GM12892 (cell line): ENCODE results near the gene ANKRD36C.
"Not testable (repeated sequence)": the region's sequence is repeated elsewhere in the genome, so short reads cannot be mapped to it uniquely, and the experiment has no call there.

ENCODE experiments used
- POLR2A ChIP-seq: IDR thresholded peaks from 2 replicates; pipeline ENCODE4 v1.6.1; 2011; ENCODE audit warnings: low read depth, low read length, control low read depth
- POLR2AphosphoS5 ChIP-seq: IDR thresholded peaks from 2 replicates; pipeline ENCODE4 v1.6.1; 2011; ENCODE audit warnings: low read depth, low read length, control low read depth
- TAF1 ChIP-seq: IDR thresholded peaks from 2 replicates; pipeline ENCODE4 v1.6.1; 2011; ENCODE audit warnings: low read depth, mild to moderate bottlenecking, control low read depth, low read length, borderline replicate concordance

GRCh38 chr2:96012086-96012791 is 20.6 kb upstream of the ANKRD36C start:
- TF ChIP-seq POLR2A, POLR2AphosphoS5, TAF1: not testable (repeated sequence)
